CD4-positive, CD25-positive, alpha-beta regulatory T cell (primary cell): Measurements from ENCODE around the gene MAB21L3. TPM values are rescaled to one million over a fixed set of nuclear protein-coding genes. Genes with fewer than 3 reads are reported as not detected.

Experiments used
- ATAC-seq, 2 donors: fragments of 150-1000 bp; cut with Tn5 transposase; one replicate each; pipeline ENCODE4 v1.10.0; 2021; ENCODE audit warnings: low read depth in 2 of 2, moderate number of reproducible peaks in 2 of 2, moderate library complexity in 1 of 2
- DNase-seq, 3 donors: peaks; one replicate each; pipeline versions ENCODE4 v3.0.0 to v3.0.0-alpha.2; 2012 to 2022; ENCODE audit warnings: mixed read lengths in 1 of 3
- H3K27ac ChIP-seq: one replicate; pipeline ENCODE4 v1.7.0; 2013; ENCODE audit warnings: mild to moderate bottlenecking, low read length; ENCODE audit not compliant: insufficient read depth, poor library complexity, severe bottlenecking
- H3K27me3 ChIP-seq: one replicate; pipeline ENCODE4 v1.7.0; 2013; ENCODE audit warnings: low read length; ENCODE audit not compliant: control insufficient read depth, insufficient read depth
- H3K36me3 ChIP-seq: one replicate; pipeline ENCODE4 v1.7.0; 2013; ENCODE audit warnings: mild to moderate bottlenecking, low read length, moderate library complexity; ENCODE audit not compliant: control insufficient read depth, insufficient read depth
- H3K4me1 ChIP-seq: 2 replicates; pipeline ENCODE4 v1.7.0; 2013; ENCODE audit warnings: mild to moderate bottlenecking, low read length; ENCODE audit not compliant: insufficient read depth, control insufficient read depth, poor library complexity, severe bottlenecking
- H3K4me3 ChIP-seq: one replicate; pipeline ENCODE4 v1.7.0; 2013; ENCODE audit warnings: low read depth, mild to moderate bottlenecking, low read length, moderate library complexity
- H3K9me3 ChIP-seq, 2 experiments: 1 replicate in 1 of 2; 2 replicates in 1 of 2; pipeline ENCODE4 v1.7.0; 2013; ENCODE audit warnings: low read length in 2 of 2, mild to moderate bottlenecking in 1 of 2, moderate library complexity in 1 of 2; ENCODE audit not compliant: control insufficient read depth in 2 of 2
- H3K27ac Mint-ChIP-seq, 3 donors: one replicate each; pipeline ENCODE4 v1.8.0; 2020 to 2022; ENCODE audit warnings: mild to moderate bottlenecking in 3 of 3, mixed read lengths in 3 of 3, moderate library complexity in 2 of 3
- H3K27me3 Mint-ChIP-seq: one replicate; pipeline ENCODE4 v1.8.0; 2022; ENCODE audit warnings: mild to moderate bottlenecking, mixed read lengths
- H3K36me3 Mint-ChIP-seq: one replicate; pipeline ENCODE4 v1.8.0; 2020; ENCODE audit warnings: mixed read lengths
- H3K4me1 Mint-ChIP-seq, 4 donors: one replicate each; pipeline ENCODE4 v1.8.0; 2020 to 2022; ENCODE audit warnings: mixed read lengths in 4 of 4, mild to moderate bottlenecking in 1 of 4
- H3K4me3 Mint-ChIP-seq, 4 donors: one replicate each; pipeline ENCODE4 v1.8.0; 2020 to 2022; ENCODE audit warnings: mild to moderate bottlenecking in 4 of 4, mixed read lengths in 4 of 4, moderate library complexity in 3 of 4
- H3K9me3 Mint-ChIP-seq, 7 donors: one replicate each; pipeline ENCODE4 v1.8.0; 2020 to 2022; ENCODE audit warnings: mixed read lengths in 7 of 7, mild to moderate bottlenecking in 3 of 7, moderate library complexity in 2 of 7
- polyA plus RNA-seq, 4 donors: library from polyadenylated mRNA; unstranded; fragments of 300-500 nt; fragmentation: Illumina TruSeq; gene quantifications; one replicate each; pipeline ENCODE4 v1.2.3, GENCODE V29; 2021
- total RNA-seq: library from RNA; stranded (reverse); gene quantifications from one replicate; pipeline ENCODE4 v1.2.3, GENCODE V29; 2022

The MAB21L3 gene
- total RNA-seq (not detected), polyA plus RNA-seq (not detected)

DNA sequence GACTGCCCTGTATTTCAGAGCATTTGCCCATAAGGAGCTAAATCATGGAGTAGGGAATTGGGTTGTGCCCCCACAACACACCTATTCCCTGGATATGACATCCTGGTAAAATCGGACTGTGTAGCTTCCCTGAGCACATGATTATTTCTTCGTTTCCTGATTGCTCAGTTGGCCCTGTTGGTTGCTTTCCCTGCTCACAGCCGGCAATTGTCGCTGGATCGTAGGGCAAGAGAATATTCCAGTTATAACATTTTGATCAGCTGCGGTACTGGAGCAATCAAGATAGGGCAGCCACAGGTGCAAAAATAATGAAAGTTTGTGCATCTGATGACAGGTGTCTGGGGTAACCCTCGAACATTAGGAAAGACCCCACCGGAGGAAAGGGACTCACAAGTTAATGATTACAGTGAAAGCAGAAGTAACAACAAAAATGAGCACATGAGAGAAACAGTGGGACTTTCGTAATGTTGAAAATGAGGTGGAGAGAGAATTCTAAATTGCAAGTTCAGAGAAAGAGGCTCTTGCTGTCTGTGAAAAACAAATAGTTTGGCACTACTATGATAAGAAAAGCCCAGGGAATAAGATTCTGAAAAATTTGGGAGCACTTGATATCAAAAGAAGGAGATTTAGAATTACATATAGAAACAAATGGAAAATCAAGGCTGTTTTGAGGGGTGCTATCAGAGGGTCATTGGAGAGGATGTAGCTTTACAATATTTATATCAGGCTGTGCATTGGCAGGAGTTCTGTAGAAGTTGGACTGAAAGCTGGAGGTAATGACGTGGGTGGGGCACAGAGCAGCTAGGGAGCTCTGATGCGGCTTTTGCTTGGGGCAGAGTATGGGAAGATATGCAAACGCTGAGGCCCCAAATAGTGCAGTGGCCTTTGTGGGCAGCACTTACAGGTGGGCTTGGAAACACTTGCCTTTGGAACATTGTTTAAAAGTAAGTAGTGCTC, at the start of gene MAB21L3:
Gene MAB21L3 (plus strand): TSS at position 833 of the 957 bp plus-strand sequence. CDS start 1,217 bp downstream, outside the sequence.
- H3K4me3 Mint-ChIP-seq: no peak within 1 kb of the TSS
- Histone ChIP-seq H3K4me1 (no peaks in the 10 kb centered on the region), H3K36me3 (no peaks in the 10 kb centered on the region), H3K9me3 (no peaks in the 10 kb centered on the region), H3K27me3 (peaks cover 12% of the 10 kb centered on the region), H3K27ac (no peak within 1 kb of the TSS), H3K4me3 (no peak within 1 kb of the TSS)
- H3K27me3 Mint-ChIP-seq: peaks cover 33% of the 10 kb centered on the region
- no peaks in the 10 kb centered on the region for H3K36me3 Mint-ChIP-seq
- no peaks in the 10 kb centered on the region for H3K4me1 Mint-ChIP-seq
- DNase-seq (no peak), ATAC-seq (no peak)
- peak within 1 kb of the TSS in 1 of 3 donors; percentile 21 for H3K27ac Mint-ChIP-seq
- H3K9me3 Mint-ChIP-seq: peaks cover 0 to 2% (median 0%) of the 10 kb centered on the region in 7 donors

DNA sequence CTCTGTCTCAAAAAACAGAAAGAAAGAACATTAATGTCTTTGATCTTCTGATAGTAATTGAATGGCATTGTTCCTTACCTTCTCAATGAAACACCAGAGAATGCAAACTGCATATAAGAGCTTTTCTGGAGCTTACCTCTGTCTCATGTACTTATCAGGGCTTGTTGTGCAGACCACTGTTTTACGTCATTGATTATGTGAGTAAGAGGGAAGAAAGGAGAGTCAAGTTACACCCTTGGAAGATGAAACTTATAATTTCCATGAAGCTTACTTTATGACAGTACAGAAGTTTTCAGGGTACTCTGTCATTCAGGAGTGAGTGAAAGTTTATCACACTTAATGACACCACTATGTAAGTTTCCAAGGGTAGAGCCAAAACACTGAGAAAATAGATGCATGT, 49.0 kb upstream of the MAB21L3 start:
- H3K4me1 ChIP-seq: no peaks in the 10 kb centered on the region
- no peaks in the 10 kb centered on the region for H3K36me3 ChIP-seq

DNA sequence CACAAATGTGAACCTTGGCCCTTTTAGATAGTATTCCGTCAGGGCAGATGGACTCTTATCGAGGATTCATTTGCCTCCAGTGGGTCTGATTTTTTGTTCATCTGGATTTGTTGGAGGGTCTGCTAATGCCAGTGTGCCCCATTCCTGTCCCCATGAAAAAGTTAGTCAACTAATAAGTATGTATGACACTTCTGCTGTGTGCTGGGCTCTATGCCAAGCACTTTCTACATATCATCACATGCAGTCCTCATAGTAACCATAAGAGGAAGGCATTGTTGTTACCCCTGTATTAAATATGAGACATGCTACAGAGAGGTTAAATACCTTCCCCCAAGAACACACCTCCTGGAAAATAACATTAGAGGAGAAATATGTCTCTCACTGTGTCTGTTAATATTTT, 46.6 kb upstream of the MAB21L3 start:
- Mint-ChIP-seq H3K27ac (no peak overlapping the region), H3K36me3 (no peaks in the 10 kb centered on the region), H3K4me1 (no peaks in the 10 kb centered on the region), H3K9me3 (no peaks in the 10 kb centered on the region), H3K27me3 (peaks cover 11% of the 10 kb centered on the region), H3K4me3 (no peak overlapping the region)
- Histone ChIP-seq H3K27me3 (peaks cover 10% of the 10 kb centered on the region), H3K36me3 (no peaks in the 10 kb centered on the region), H3K9me3 (no peaks in the 10 kb centered on the region), H3K4me3 (no peak overlapping the region), H3K4me1 (no peaks in the 10 kb centered on the region), H3K27ac (no peak overlapping the region)
- DNase-seq: no peak
- ATAC-seq: no peak

More for the DNA sequence above, 49.0 kb upstream of the MAB21L3 start:
- peaks cover 5% of the 10 kb centered on the region for H3K27me3 Mint-ChIP-seq
- Histone ChIP-seq H3K27ac (no peak overlapping the region), H3K9me3 (no peaks in the 10 kb centered on the region), H3K4me3 (no peak overlapping the region), H3K27me3 (peaks cover 3% of the 10 kb centered on the region)
- no peak overlapping the region for H3K4me3 Mint-ChIP-seq
- DNase-seq: no peak
- H3K9me3 Mint-ChIP-seq: peaks cover 0 to 11% (median 3%) of the 10 kb centered on the region in 7 donors
- no peak for ATAC-seq
- H3K36me3 Mint-ChIP-seq: no peaks in the 10 kb centered on the region
- no peaks in the 10 kb centered on the region for H3K4me1 Mint-ChIP-seq
- no peak overlapping the region for H3K27ac Mint-ChIP-seq

- no peak overlapping the region for H3K27ac ChIP-seq
- H3K9me3 ChIP-seq: no peaks in the 10 kb centered on the region
- peaks cover 0 to 2% (median 0%) of the 10 kb centered on the region in 7 donors for H3K9me3 Mint-ChIP-seq
- no peaks in the 10 kb centered on the region for H3K36me3 ChIP-seq
- no peak overlapping the region for H3K27ac Mint-ChIP-seq
- DNase-seq (no peak), ATAC-seq (no peak)
- no peaks in the 10 kb centered on the region for H3K4me1 ChIP-seq
- no peaks in the 10 kb centered on the region for H3K36me3 Mint-ChIP-seq
- H3K4me3 Mint-ChIP-seq: no peak overlapping the region
- peaks cover 11% of the 10 kb centered on the region for H3K27me3 Mint-ChIP-seq
- H3K27me3 ChIP-seq: peaks cover 10% of the 10 kb centered on the region
- no peak overlapping the region for H3K4me3 ChIP-seq
- no peaks in the 10 kb centered on the region for H3K4me1 Mint-ChIP-seq
Measured at GRCh38 chr1:116066868-116067565, 44.2 kb upstream of the MAB21L3 start.

- Mint-ChIP-seq H3K27me3 (peaks cover 11% of the 10 kb centered on the region), H3K9me3 (peaks cover 0 to 2% (median 0%) of the 10 kb centered on the region in 7 donors), H3K36me3 (no peaks in the 10 kb centered on the region), H3K27ac (no peak overlapping the region), H3K4me3 (no peak overlapping the region), H3K4me1 (no peaks in the 10 kb centered on the region)
- Histone ChIP-seq H3K36me3 (no peaks in the 10 kb centered on the region), H3K27me3 (peaks cover 12% of the 10 kb centered on the region), H3K27ac (no peak overlapping the region), H3K9me3 (no peaks in the 10 kb centered on the region), H3K4me1 (no peaks in the 10 kb centered on the region), H3K4me3 (no peak overlapping the region)
- DNase-seq (no peak), ATAC-seq (no peak)
Measured at GRCh38 chr1:116067566-116067890, 43.7 kb upstream of the MAB21L3 start.

GRCh38 chr1:116075575-116075974, 35.6 kb upstream of the MAB21L3 start:
- DNase-seq (no peak), ATAC-seq (no peak)
- no peaks in the 10 kb centered on the region for H3K36me3 ChIP-seq
- no peaks in the 10 kb centered on the region for H3K4me1 ChIP-seq
- H3K4me1 Mint-ChIP-seq: no peaks in the 10 kb centered on the region
- H3K27me3 Mint-ChIP-seq: peaks cover 12% of the 10 kb centered on the region
- no peaks in the 10 kb centered on the region for H3K9me3 ChIP-seq
- H3K27ac ChIP-seq: no peak overlapping the region
- H3K4me3 Mint-ChIP-seq: no peak overlapping the region
- H3K36me3 Mint-ChIP-seq: no peaks in the 10 kb centered on the region
- peaks cover 0 to 4% (median 0%) of the 10 kb centered on the region in 7 donors for H3K9me3 Mint-ChIP-seq
- no peak overlapping the region for H3K27ac Mint-ChIP-seq
- peaks cover 5% of the 10 kb centered on the region for H3K27me3 ChIP-seq
- no peak overlapping the region for H3K4me3 ChIP-seq

GRCh38 chr1:116075990-116076389, 35.2 kb upstream of the MAB21L3 start:
- Mint-ChIP-seq H3K36me3 (no peaks in the 10 kb centered on the region), H3K4me1 (no peaks in the 10 kb centered on the region), H3K27me3 (peaks cover 15% of the 10 kb centered on the region), H3K9me3 (peaks cover 0 to 4% (median 0%) of the 10 kb centered on the region in 7 donors), H3K4me3 (no peak overlapping the region), H3K27ac (no peak overlapping the region)
- H3K36me3 ChIP-seq: no peaks in the 10 kb centered on the region
- ATAC-seq (no peak), DNase-seq (no peak)
- no peak overlapping the region for H3K4me3 ChIP-seq
- no peaks in the 10 kb centered on the region for H3K9me3 ChIP-seq
- no peak overlapping the region for H3K27ac ChIP-seq
- H3K4me1 ChIP-seq: no peaks in the 10 kb centered on the region
- H3K27me3 ChIP-seq: peaks cover 5% of the 10 kb centered on the region
